K562 (cell line): ENCODE results near the gene PCDH12. TPM values are rescaled to one million over a fixed set of nuclear protein-coding genes. Genes with fewer than 3 reads are reported as not detected.
A peak's percentile ranks its signal among the peaks of the same experiment; 100 is the strongest.

Experiments
- ATAC-seq: fragments of 200-7000 bp; cut with Tn5 transposase; 3 replicates; pipeline ENCODE4 v1.9.1; 2020; ENCODE audit warnings: moderate library complexity
- BruUV-seq: library from RNA; stranded (reverse); fragments of 400-500 nt; replicated peaks from 2 replicates; lab custom pipeline; 2021; lab: Mats Ljungman, UMichigan
- CTCF ChIA-PET: fragments of 300-600 bp; formaldehyde crosslinking; extraction: SDS; loops from one replicate; lab custom pipeline; 2021; ENCODE audit warnings: low intra/inter-chr PET ratio; lab: Yijun Ruan, JAX
- POLR2A ChIA-PET: fragments of 300-600, 350-650 bp; sonication (Branson Sonifier 250); formaldehyde crosslinking; extraction: SDS; loops from one replicate; lab custom pipeline; 2021; ENCODE audit warnings: antibody characterized with exemption, inconsistent platforms; lab: Yijun Ruan, JAX
- DNase-seq, 4 experiments: peaks; one replicate each; pipeline versions ENCODE4 v3.0.0 to v3.0.0-alpha.2; 2011 to 2018; ENCODE audit warnings: low spot score in 3 of 4, mixed read lengths in 3 of 4; ENCODE audit errors: extremely low read depth in 1 of 4
- FAIRE-seq: peaks from 2 replicates; lab custom pipeline; 2011; peaks lifted over from hg19 to GRCh38; lab: Jason Lieb, UNC
- H2AFZ ChIP-seq: 2 replicates; pipeline ENCODE4 v1.6.0; 2011; ENCODE audit warnings: low read depth, low read length, control low read depth, inconsistent platforms
- H3K27ac ChIP-seq: fragments of 200-600 bp; 3 replicates; pipeline ENCODE4 v1.8.0; 2011; ENCODE audit warnings: low read depth, mild to moderate bottlenecking, control low read depth, inconsistent platforms, low read length, moderate library complexity, mixed read lengths; ENCODE audit errors: extremely low read depth
- H3K27me3 ChIP-seq, 2 experiments: fragments of 300-600 bp in 1 of 2; 2 replicates in 1 of 2; 3 replicates in 1 of 2; pipeline versions ENCODE4 v1.6.0 to v1.8.0; 2011; ENCODE audit warnings: inconsistent platforms in 2 of 2, low read length in 2 of 2, mild to moderate bottlenecking in 1 of 2, mixed read lengths in 1 of 2, moderate library complexity in 1 of 2; ENCODE audit not compliant: control insufficient read depth in 2 of 2, insufficient read depth in 2 of 2
- H3K36me3 ChIP-seq: fragments of 300-600 bp; 3 replicates; pipeline ENCODE4 v1.8.0; 2011; ENCODE audit warnings: mild to moderate bottlenecking, low read length, inconsistent platforms; ENCODE audit not compliant: control insufficient read depth, insufficient read depth
- H3K4me1 ChIP-seq, 2 experiments: fragments of 200-600 bp in 1 of 2; replicated peaks in 1 of 2; 2 replicates in 1 of 2; 3 replicates in 1 of 2; pipeline versions ENCODE4 v1.5.1 to v1.8.0; 2011; ENCODE audit warnings: inconsistent platforms in 2 of 2, low read length in 2 of 2, mild to moderate bottlenecking in 1 of 2, mixed read lengths in 1 of 2, moderate library complexity in 1 of 2; ENCODE audit not compliant: control insufficient read depth in 2 of 2, insufficient read depth in 2 of 2
- H3K4me2 ChIP-seq: 2 replicates; pipeline ENCODE4 v1.6.1; 2011; ENCODE audit warnings: low read length, control low read depth, inconsistent platforms, mixed read lengths; ENCODE audit not compliant: insufficient read depth
- H3K4me3 ChIP-seq: fragments of 200-600 bp; sonication (generic), shearing (Covaris generic); 2 replicates; pipeline ENCODE4 v1.5.1; 2016; ENCODE audit warnings: control low read depth, inconsistent platforms
- H3K79me2 ChIP-seq: fragments of 200-600 bp; 3 replicates; pipeline ENCODE4 v1.8.0; 2011; ENCODE audit warnings: low read length, inconsistent platforms; ENCODE audit not compliant: control insufficient read depth, insufficient read depth
- H3K9ac ChIP-seq, 2 experiments: 2 replicates each; pipeline versions ENCODE4 v1.6.0 to v1.6.1; 2011; ENCODE audit warnings: low read depth in 2 of 2, low read length in 2 of 2, control low read depth in 1 of 2, inconsistent platforms in 1 of 2, mild to moderate bottlenecking in 1 of 2, mixed read lengths in 1 of 2; ENCODE audit not compliant: insufficient read depth in 1 of 2
- H3K9me1 ChIP-seq: one replicate; pipeline ENCODE4 v1.6.0; 2011; ENCODE audit warnings: inconsistent platforms, mild to moderate bottlenecking, low read length, moderate library complexity; ENCODE audit not compliant: control insufficient read depth, insufficient read depth
- H3K9me3 ChIP-seq: replicated peaks from 2 replicates; pipeline ENCODE4 v1.5.1; 2011; ENCODE audit warnings: low read depth, low read length, inconsistent platforms; ENCODE audit not compliant: control insufficient read depth, insufficient read depth
- H4K20me1 ChIP-seq: replicated peaks from 2 replicates; pipeline ENCODE4 v1.6.1; 2011; ENCODE audit warnings: low read length, inconsistent platforms, mixed read lengths; ENCODE audit not compliant: control insufficient read depth, insufficient read depth
- CHD4 ChIP-seq: fragments of 200-600 bp; sonication (generic); IDR thresholded peaks from 3 replicates; pipeline ENCODE4 v1.6.1; 2012; ENCODE audit warnings: low read depth, mild to moderate bottlenecking, mixed read lengths, low read length, inconsistent platforms; ENCODE audit not compliant: insufficient read depth, insufficient replicate concordance, poor library complexity, severe bottlenecking
- ELF4 ChIP-seq: fragments of 450-650 bp; formaldehyde crosslinking; IDR thresholded peaks from 2 replicates; pipeline ENCODE4 v1.4.0; 2022; ENCODE audit warnings: missing genetic modification characterization
- MLLT1 ChIP-seq, 2 experiments: fragments of 450-650 bp; IDR thresholded peaks; 2 replicates each; pipeline ENCODE4 v1.6.1; 2016
- OTX1 ChIP-seq: fragments of 450-650 bp; formaldehyde crosslinking; IDR thresholded peaks from 2 replicates; pipeline ENCODE4 v1.4.0; 2022; ENCODE audit warnings: mild to moderate bottlenecking
- POLR3A ChIP-seq: IDR thresholded peaks from 2 replicates; pipeline ENCODE4 v1.6.1; 2011; ENCODE audit warnings: borderline replicate concordance, mild to moderate bottlenecking, moderate library complexity; ENCODE audit not compliant: insufficient read length, insufficient read depth; ENCODE audit errors: extremely low read depth
- PREB ChIP-seq: sonication (generic); formaldehyde crosslinking; IDR thresholded peaks from 2 replicates; pipeline ENCODE4 v1.8.1; 2023; ENCODE audit warnings: mild to moderate bottlenecking, missing genetic modification reagents
- THRB ChIP-seq: fragments of 450-650 bp; formaldehyde crosslinking; conservative IDR thresholded peaks from 2 replicates; pipeline ENCODE4 v1.4.0; 2022; ENCODE audit warnings: mild to moderate bottlenecking, missing genetic modification characterization
- ZNF512 ChIP-seq: IDR thresholded peaks from 2 replicates; pipeline ENCODE4 v1.6.1; 2016; ENCODE audit warnings: missing genetic modification characterization, missing compliant biosample characterization
- ZNF77 ChIP-seq: fragments of 250-450 bp; sonication (Bioruptor Pico); IDR thresholded peaks from 2 replicates; pipeline ENCODE4 v1.5.0; 2020
- WGBS: fragments of 100-300 bp; shearing (Covaris generic); methylation state at CpG from one replicate; pipeline ENCODE4 v1.1.6; 2016; ENCODE audit warnings: low coverage, mixed read lengths; ENCODE audit not compliant: insufficient coverage; ENCODE audit errors: missing lambda C conversion rate; 5-methylcytosine and 5-hydroxymethylcytosine counted together
- in situ Hi-C: fragments of 300-500 bp; cut with MboI; formaldehyde crosslinking; loops from 4 replicates; pipeline ENCODE4 v1.15.0; 2018; ENCODE audit warnings: inconsistent platforms, mixed read lengths
- intact Hi-C: fragments of 100-400 bp; cut with micrococcal nuclease; formaldehyde crosslinking; loops from 2 replicates; pipeline ENCODE4 v1.14.2; 2022
- polyA plus RNA-seq, 8 experiments: library from polyadenylated mRNA; depleted of rRNA in 4 of 8; stranded (reverse) in 5 of 8; unstranded in 3 of 8; fragments of >200 nt; fragmentation: Nextera tagmentation in 2 of 8; fragmentation: Illumina TruSeq in 1 of 8; extraction: Ambion mirVana in 2 of 8; extraction: Trizol in 1 of 8; gene quantifications; 2 replicates each; pipeline versions ENCODE4 v1.2.1 to v1.2.3, GENCODE V29; 2011 to 2014; ENCODE audit warnings: inconsistent platforms in 1 of 8, missing spikeins in 1 of 8
- total RNA-seq, 7 experiments: library from RNA; depleted of rRNA in 6 of 7; stranded (reverse); fragments of >200 nt in 6 of 7; fragmentation: Illumina TruSeq in 2 of 7; extraction: Trizol in 2 of 7; gene quantifications; 2 replicates each; pipeline versions ENCODE4 v1.2.1 to v1.2.3, GENCODE V29; 2011 to 2021; ENCODE audit warnings: low replicate concordance in 1 of 7

PCDH12 gene
- total and polyA plus RNA-seq, 9 of the 15 experiments (the other 6 are each of a cell fraction or from before 2014, with no cell fraction given) = 0.01 to 0.04 (median 0.01) TPM; not detected in 4

- Histone ChIP-seq H3K27ac (no peak overlapping the region), H3K4me1 (peaks cover 15 to 18% of the 10 kb centered on the region in 2 experiments), H3K4me3 (no peak overlapping the region), H3K9ac (no peak overlapping the region), H3K79me2 (no peaks in the 10 kb centered on the region), H3K36me3 (no peaks in the 10 kb centered on the region), H3K9me3 (no peaks in the 10 kb centered on the region), H3K27me3 (no peaks in the 10 kb centered on the region), H2AFZ (no peak overlapping the region), H3K4me2 (peak overlapping the region; percentile 25; the same call in 1 of the 2 replicates), H3K9me1 (no peaks in the 10 kb centered on the region), H4K20me1 (no peaks in the 10 kb centered on the region)
- TF ChIP-seq MLLT1 (IDR thresholded peaks at IDR 0.05) = 0 out of 4 replicates have a peak, but pooled peaks of 1 of the 2 experiments have one; percentile 30
- no peak for TF ChIP-seq POLR3A
- TF ChIP-seq CHD4 = no peak
- TF ChIP-seq ELF4 (CRISPR knock-in tag) = 0 out of 2 replicates have a peak, but pooled peaks have one; percentile 71
- 0 out of 2 replicates have a peak, but pooled peaks have one; percentile 57 for TF ChIP-seq THRB
- no peak for TF ChIP-seq PREB (CRISPR knock-in tag)
- TF ChIP-seq ZNF512 (tag) = peak; percentile 74; the same call in 1 of the 2 replicates
- 0 out of 2 replicates have a peak, but pooled peaks have one; percentile 12 for TF ChIP-seq OTX1
- TF ChIP-seq ZNF77 (CRISPR knock-in tag) = no peak
- intact Hi-C loops (no loop called here), in situ Hi-C loops (no loop called here)
- ChIA-PET POLR2A (interaction anchor here (0.6 to 1.5 kb wide), 5 partner anchors 10 to 17 kb away, joined by 3 to 5 read pairs (median 4); partner anchors contain the start of gene DELE1), CTCF (no interaction called here)
- BruUV-seq = no TSS peak
- ATAC-seq = no peak
- WGBS = 33% methylated on average over 1 of the region's 1 CpG
- DNase-seq = no peak
- no peak for FAIRE-seq
Measured at GRCh38 chr5:141906517-141906916, 51.5 kb downstream of the PCDH12 start.
